ENCODE results near the gene USP48. TPM values are rescaled to one million over a fixed set of nuclear protein-coding genes. Genes with fewer than 3 reads are reported as not detected.
A peak's percentile ranks its signal among the peaks of the same experiment; 100 is the strongest.

USP48 gene
- total RNA-seq, 2 donors from 2014 or later, result 72.8 to 130 TPM

DNA sequence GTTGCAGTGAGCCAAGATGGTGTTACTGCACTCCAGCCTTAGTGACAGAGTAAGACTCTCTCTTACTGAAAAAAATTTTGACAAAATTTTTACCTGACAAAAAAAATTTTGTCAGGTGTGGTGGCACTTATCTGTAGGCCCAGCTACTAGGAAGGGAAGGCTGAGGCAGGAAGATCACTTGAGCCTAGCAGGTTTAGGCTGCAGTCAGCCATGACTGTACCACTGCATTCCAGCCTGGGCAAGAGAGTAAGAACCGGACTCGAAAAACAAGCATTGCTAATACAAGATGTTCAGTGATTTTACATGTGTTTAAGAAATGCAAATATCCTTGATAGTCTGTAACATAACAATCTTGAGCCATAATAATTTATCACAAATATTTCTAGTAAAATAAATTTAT lies 46.9 kb downstream of the USP48 start:
- Mint-ChIP-seq H3K9me3 (no peaks in the 10 kb centered on the region), H3K27me3 (no peaks in the 10 kb centered on the region), H3K27ac (no peak overlapping the region), H3K4me1 (ENCODE audit: low read depth in 2 of 2) (peaks cover 6 to 8% of the 10 kb centered on the region in 2 donors), H3K4me3 (no peak overlapping the region), H3K36me3 (no peaks in the 10 kb centered on the region)
- ATAC-seq (no peak), DNase-seq (ENCODE audit: low spot score) (no peak)

DNA sequence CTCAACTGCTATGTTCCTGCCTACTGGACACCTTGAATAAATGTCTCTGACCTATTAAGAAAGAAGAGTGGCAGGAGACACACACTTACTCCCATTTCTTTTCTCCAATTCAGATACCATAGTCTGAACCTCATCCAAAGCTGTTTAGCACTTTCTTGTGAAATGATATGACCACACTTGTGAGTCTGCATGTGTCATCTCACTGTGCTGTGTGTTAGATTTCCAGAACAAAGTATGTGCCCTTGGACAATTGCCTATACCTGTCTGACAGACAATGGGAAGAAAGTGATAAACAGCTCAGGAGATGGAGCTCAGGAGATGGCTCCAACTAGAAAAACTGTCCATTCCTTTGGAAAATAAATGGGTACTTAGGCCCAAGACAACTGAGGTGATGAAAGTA lies 48.4 kb downstream of the USP48 start:
- Mint-ChIP-seq H3K27me3 (no peaks in the 10 kb centered on the region), H3K27ac (no peak overlapping the region), H3K4me3 (no peak overlapping the region), H3K36me3 (no peaks in the 10 kb centered on the region), H3K9me3 (no peaks in the 10 kb centered on the region), H3K4me1 (ENCODE audit: low read depth in 2 of 2) (peaks cover 0 to 4% of the 10 kb centered on the region in 2 donors)
- no peak for ATAC-seq
- DNase-seq (ENCODE audit: low spot score), result no peak

DNA sequence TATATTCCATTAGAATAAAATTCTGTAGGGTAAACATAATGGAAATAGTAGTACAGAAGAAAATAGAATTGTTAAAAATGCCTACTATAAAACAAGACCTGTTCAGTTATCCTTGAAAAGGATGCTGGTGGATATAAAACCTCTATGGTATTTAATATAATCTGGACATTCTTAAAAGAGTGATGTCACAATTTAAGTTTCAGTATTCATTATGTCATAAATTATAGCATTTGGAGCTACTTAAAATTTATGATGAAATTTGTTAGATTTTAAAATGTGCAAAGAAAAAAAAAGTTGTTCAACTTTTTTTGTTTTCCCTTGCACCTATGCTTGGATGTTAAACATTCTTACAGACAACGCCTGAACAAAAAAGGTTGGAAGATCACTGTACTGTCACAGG lies 50.3 kb downstream of the USP48 start:
- Mint-ChIP-seq H3K4me3 (no peak overlapping the region), H3K27ac (no peak overlapping the region), H3K27me3 (no peaks in the 10 kb centered on the region), H3K4me1 (ENCODE audit: low read depth in 2 of 2) (peaks cover 0 to 3% of the 10 kb centered on the region in 2 donors), H3K36me3 (peaks cover 7% of the 10 kb centered on the region), H3K9me3 (no peaks in the 10 kb centered on the region)
- no peak for DNase-seq (ENCODE audit: low spot score)
- no peak for ATAC-seq

DNA sequence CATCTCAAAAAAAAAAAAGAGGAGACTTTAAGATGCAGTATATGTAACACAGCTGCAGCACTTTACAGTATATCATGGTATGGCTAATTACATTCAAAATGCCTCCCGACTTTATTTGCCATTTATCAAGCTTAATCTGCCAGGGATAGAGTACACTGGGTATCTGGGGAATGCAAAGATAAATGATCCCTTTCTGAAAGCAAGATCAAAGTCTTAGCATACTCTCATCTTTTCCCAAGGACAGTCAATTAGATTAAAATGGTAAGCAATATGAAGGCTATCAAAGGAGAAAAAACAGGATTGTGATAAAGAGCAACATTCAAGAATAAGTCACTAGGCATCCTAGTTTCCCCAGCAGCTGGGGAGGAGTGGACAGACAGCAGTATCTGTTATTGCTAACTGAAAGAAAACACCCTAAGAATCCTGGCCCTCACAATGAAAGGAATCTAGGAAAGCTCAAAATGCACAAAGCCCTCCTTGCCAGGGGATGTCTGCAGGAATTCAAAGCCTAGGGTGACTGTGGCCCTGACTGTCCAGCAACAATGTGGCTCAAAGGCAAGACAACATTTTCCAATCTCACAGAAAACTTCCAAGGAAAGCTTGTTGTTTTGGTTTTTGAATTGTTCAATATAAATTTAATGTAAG lies 57.1 kb downstream of the USP48 start:
- no peak for DNase-seq (ENCODE audit: low spot score)
- H3K27ac Mint-ChIP-seq, result no peak overlapping the region
- H3K36me3 Mint-ChIP-seq, result peaks cover 15% of the 10 kb centered on the region
- H3K27me3 Mint-ChIP-seq, result no peaks in the 10 kb centered on the region
- peaks cover 2 to 7% of the 10 kb centered on the region in 2 donors for H3K4me1 Mint-ChIP-seq (ENCODE audit: low read depth in 2 of 2)
- ATAC-seq, result no peak
- no peak overlapping the region for H3K4me3 Mint-ChIP-seq
- no peaks in the 10 kb centered on the region for H3K9me3 Mint-ChIP-seq

DNA sequence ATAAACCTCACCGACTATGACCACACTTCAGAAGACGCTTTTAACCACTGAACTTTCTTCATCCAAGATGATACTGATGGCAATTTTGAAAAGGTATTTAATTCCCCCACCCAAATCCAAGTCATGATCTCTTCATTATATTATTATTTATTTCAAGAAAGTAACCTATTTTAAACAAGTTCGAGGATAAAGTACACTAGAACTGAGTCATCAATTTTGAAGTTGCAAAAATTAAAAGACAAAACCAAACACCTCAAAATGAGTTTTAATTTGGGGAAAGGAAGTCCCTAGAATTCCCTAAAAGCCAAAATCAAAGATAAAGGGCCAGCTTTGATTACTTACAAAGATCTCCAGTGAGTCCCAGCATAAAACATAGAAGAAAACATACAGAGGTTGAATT lies 58.4 kb downstream of the USP48 start:
- no peak for ATAC-seq
- H3K27ac Mint-ChIP-seq, result no peak overlapping the region

DNA sequence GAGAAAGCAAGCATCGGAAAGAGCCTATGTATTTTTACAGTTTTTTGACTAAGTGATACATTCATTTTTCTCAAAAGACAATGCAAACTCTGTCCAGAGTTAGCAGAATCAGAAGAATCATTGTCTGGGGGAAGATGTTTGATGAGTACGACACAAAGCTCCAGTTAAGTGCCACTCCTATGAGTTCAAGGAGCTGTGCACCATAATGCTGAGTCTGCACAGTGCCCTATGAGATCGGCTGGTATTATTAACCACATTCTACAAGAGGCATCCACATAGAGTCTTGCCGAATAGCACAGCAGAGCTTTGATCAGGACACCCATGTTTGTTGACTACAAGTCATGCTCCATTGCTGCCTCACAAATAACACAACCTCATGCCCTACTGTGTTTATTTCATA lies 58.9 kb downstream of the USP48 start:
- Mint-ChIP-seq H3K36me3 (peaks cover 15% of the 10 kb centered on the region), H3K27ac (no peak overlapping the region), H3K27me3 (no peaks in the 10 kb centered on the region), H3K9me3 (no peaks in the 10 kb centered on the region), H3K4me3 (no peak overlapping the region), H3K4me1 (ENCODE audit: low read depth in 2 of 2) (peaks cover 2 to 7% of the 10 kb centered on the region in 2 donors)
- ATAC-seq (no peak), DNase-seq (ENCODE audit: low spot score) (no peak)

More for the DNA sequence above, 58.4 kb downstream of the USP48 start:
- Mint-ChIP-seq H3K27me3 (no peaks in the 10 kb centered on the region), H3K9me3 (no peaks in the 10 kb centered on the region), H3K4me3 (no peak overlapping the region), H3K36me3 (peaks cover 15% of the 10 kb centered on the region), H3K4me1 (ENCODE audit: low read depth in 2 of 2) (peaks cover 2 to 7% of the 10 kb centered on the region in 2 donors)
- DNase-seq (ENCODE audit: low spot score), result no peak

DNA sequence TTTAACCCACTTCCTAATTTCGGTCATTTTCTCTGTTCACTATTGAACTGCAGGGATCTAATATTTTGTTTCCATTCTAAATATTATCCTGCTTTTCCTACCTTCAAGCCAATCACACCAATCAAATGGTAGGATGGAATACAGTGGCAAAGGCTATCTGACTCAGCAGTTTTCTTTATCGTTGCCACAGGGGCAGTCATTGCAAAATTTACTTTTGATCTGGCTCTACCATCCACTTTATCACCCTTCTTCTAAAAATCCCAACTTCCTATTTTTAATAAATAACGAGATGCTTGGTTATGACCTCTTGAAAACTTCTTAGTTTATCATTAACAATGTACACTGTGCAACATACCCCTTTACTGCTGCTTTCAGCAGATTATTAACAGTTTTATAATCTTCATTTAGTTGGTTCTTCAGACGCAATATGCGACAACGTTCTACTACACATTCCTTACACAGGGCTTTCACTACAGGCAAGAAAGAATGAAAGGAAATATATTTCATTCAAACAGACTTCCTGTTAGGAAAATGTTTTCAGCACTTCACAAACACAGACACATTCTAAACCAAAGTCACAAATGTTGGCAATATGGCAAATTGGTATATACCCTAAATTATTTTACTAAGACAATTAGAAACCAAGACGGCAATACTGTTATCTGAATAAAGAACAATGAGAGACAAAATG lies 61.5 kb downstream of the USP48 start:
- H3K27ac Mint-ChIP-seq, result peak overlapping the region; percentile 11 to 32
- no peak for ATAC-seq
- H3K27me3 Mint-ChIP-seq, result no peaks in the 10 kb centered on the region
- peaks cover 14% of the 10 kb centered on the region for H3K36me3 Mint-ChIP-seq
- no peak overlapping the region for H3K4me3 Mint-ChIP-seq
- no peak for DNase-seq (ENCODE audit: low spot score)
- H3K4me1 Mint-ChIP-seq (ENCODE audit: low read depth in 2 of 2), result peaks cover 2 to 7% of the 10 kb centered on the region in 2 donors
- no peaks in the 10 kb centered on the region for H3K9me3 Mint-ChIP-seq

DNA sequence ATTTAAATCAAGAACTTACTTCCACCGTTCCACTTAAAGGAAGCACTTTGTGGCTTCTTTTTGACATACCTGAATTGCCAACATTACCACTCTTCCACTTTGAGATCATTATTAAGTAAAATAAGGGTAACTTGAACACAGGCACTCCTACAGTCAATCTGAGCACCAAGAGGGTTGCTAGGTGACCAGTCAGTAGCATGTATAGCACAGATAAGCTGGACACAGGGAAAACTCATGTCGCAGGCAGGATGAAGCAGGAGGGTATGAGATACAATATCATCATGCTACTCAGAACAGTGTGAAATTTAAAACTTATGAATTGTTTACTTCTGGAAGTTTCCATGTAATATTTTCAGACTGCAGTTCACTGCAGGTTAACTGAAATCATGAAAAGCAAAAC lies 66.8 kb downstream of the USP48 start:
- ATAC-seq, result no peak
- DNase-seq (ENCODE audit: low spot score), result no peak
- H3K27ac Mint-ChIP-seq, result peak overlapping the region; percentile 20 to 29

DNA sequence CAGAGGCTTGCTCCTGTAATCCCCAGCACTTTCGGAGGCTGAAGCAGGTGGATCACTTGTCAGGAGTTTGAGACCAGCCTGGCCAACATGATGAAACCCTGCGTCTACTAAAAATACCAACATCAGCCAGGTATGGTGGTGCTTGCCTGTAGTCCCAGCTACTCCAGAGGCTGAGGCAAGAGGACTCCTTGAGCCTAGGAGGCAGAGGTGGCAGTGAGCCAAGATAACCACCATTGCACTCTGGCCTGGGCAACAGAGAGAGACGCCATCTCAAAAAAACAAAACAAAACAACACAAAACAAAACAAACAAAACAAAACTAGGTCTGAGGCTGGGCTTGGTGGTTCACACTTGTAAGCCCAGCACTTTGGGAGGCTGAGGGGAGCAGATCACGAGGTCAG lies 75.1 kb downstream of the USP48 start:
- no peak for ATAC-seq

More for the DNA sequence above, 66.8 kb downstream of the USP48 start:
- H3K9me3 Mint-ChIP-seq, result no peaks in the 10 kb centered on the region
- no peaks in the 10 kb centered on the region for H3K27me3 Mint-ChIP-seq
- peaks cover 26% of the 10 kb centered on the region for H3K36me3 Mint-ChIP-seq
- peaks cover 0 to 5% of the 10 kb centered on the region in 2 donors for H3K4me1 Mint-ChIP-seq (ENCODE audit: low read depth in 2 of 2)
- H3K4me3 Mint-ChIP-seq, result no peak overlapping the region

DNA sequence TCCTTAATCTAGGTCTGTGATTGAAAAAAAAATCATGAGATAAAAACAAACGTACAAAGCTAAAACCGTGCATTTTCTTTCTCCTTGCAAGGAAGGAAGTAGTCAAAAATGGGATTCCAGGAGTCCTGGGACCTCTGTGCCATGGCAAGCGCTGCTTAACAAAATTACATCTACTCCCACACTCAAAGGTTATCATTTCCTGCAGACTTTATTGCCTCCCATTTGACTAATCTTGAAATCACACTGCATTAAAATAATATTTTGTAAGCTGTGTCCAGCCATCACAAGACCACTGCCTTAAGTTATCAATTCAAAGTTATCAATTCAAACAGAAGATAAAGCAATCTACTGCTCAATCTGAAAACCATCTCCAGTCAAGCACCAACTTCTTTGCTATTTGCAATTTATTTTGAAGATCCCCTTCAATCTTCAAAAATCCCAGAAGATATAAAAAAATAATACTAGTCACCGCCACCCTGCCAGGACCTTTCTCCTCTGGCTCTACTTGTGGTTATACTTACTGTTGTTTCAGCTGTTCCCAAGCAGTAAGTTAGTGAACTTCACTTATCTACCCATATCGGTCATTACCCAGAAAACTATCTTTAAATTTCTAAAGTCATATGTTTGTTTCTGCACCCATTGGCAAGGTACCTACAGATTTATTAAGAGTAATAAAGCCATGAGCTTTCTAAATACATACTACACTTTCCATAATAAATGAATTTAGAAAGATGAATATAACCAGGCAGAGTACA lies 75.7 kb downstream of the USP48 start:
- Mint-ChIP-seq H3K36me3 (peaks cover 17% of the 10 kb centered on the region), H3K27me3 (no peaks in the 10 kb centered on the region), H3K4me1 (ENCODE audit: low read depth in 2 of 2) (peaks cover 3 to 4% of the 10 kb centered on the region in 2 donors), H3K9me3 (no peaks in the 10 kb centered on the region), H3K27ac (no peak overlapping the region), H3K4me3 (no peak overlapping the region)
- DNase-seq (ENCODE audit: low spot score) (no peak), ATAC-seq (no peak)

More for the DNA sequence above, 75.1 kb downstream of the USP48 start:
- no peak for DNase-seq (ENCODE audit: low spot score)
- no peak overlapping the region for H3K4me3 Mint-ChIP-seq
- H3K36me3 Mint-ChIP-seq, result peaks cover 14% of the 10 kb centered on the region
- peaks cover 3 to 4% of the 10 kb centered on the region in 2 donors for H3K4me1 Mint-ChIP-seq (ENCODE audit: low read depth in 2 of 2)
- no peaks in the 10 kb centered on the region for H3K27me3 Mint-ChIP-seq
- H3K27ac Mint-ChIP-seq, result no peak overlapping the region
- no peaks in the 10 kb centered on the region for H3K9me3 Mint-ChIP-seq

DNA sequence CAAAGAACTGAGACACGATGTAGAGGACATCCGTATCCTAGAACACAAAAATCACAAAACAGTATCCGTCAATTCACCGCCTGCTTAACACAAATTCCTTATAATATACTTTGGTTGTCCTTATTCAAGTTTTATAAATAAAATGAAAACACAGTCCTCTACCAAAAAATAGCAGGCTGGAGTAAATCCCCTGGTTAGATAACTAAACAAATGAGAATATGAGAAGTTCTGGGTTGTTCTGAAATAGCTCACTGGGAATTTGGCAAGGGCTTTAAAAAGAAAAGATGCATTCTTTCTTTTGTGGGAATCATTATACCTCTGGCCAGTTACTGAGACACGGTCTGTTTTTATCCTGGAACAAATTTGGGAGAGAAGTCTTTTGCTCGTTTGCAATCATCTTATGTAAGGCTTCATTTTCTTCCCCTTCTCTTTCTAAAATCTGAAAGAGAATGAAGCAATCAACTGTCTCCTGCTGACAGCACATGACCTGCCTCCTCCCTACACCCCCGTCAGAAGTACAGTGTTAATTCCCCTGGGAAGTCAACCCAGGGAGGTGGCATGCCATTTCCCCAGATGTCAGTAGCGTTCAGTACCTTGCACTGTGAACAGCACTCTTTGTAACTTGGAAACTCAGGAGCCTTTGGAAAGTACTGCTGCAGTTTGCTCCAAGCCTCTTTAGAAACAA lies 76.7 kb downstream of the USP48 start:
- H3K27ac Mint-ChIP-seq, result no peak overlapping the region
- peaks cover 23% of the 10 kb centered on the region for H3K36me3 Mint-ChIP-seq
- no peak overlapping the region for H3K4me3 Mint-ChIP-seq
- ATAC-seq (no peak), DNase-seq (ENCODE audit: low spot score) (no peak)
- peaks cover 3 to 4% of the 10 kb centered on the region in 2 donors for H3K4me1 Mint-ChIP-seq (ENCODE audit: low read depth in 2 of 2)
- no peaks in the 10 kb centered on the region for H3K27me3 Mint-ChIP-seq
- H3K9me3 Mint-ChIP-seq, result no peaks in the 10 kb centered on the region

DNA sequence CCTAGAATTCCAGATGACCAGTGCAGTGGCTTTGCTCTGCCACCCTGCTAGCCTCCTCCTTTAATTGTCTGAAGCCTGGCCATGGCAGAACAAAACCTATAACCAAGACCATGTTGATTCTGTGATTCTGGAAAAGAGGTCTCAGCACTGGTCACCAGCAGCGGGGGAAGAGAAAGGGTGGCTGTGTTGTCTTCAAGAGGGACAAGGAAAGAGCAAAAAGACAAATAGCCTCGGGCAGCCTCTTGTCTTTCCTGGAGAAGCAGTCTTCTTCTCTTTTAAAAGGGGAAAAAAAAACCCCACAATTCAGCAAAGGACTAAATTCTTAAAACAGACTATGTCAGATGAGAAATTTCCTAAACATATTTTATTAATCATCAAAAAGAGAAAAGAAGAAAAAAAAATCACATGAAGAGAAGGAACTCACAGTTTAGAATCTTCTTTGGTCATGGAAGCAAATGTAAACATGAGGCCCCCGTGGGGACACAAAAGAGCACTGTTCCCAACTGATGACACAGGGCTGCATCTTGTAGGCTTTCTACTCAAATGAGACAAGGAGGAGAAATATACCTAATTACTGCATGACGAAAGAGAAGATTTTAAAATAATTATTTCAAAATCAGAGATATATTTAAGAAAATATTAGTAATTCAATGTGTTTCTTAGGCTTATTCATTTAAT lies 77.5 kb downstream of the USP48 start:
- Mint-ChIP-seq H3K27me3 (no peaks in the 10 kb centered on the region), H3K27ac (no peak overlapping the region), H3K36me3 (peaks cover 23% of the 10 kb centered on the region), H3K4me1 (ENCODE audit: low read depth in 2 of 2) (peaks cover 3 to 4% of the 10 kb centered on the region in 2 donors), H3K9me3 (no peaks in the 10 kb centered on the region), H3K4me3 (no peak overlapping the region)
- DNase-seq (ENCODE audit: low spot score) (no peak), ATAC-seq (no peak)

DNA sequence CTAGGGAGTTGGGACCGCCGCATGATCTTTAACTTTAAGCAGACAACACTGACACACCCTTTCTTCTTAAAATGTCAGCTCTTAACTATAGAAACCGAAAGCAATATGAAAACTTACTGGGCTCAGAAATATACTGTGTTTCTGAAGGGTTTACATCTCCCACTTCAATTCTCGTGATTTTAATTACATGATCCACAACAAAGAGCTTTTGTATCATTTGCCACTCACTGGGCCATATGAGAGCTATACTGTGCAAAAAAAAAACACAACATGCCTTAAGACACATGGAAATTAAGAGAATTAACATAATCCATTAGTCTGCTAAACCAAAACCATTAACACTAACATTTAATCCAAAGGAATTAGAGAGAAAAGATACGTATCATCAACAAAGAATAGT lies 78.8 kb downstream of the USP48 start:
- H3K36me3 Mint-ChIP-seq, result peaks cover 27% of the 10 kb centered on the region
- no peaks in the 10 kb centered on the region for H3K9me3 Mint-ChIP-seq
- ATAC-seq (no peak), DNase-seq (ENCODE audit: low spot score) (no peak)
- H3K4me3 Mint-ChIP-seq, result no peak overlapping the region
- peaks cover 3 to 4% of the 10 kb centered on the region in 2 donors for H3K4me1 Mint-ChIP-seq (ENCODE audit: low read depth in 2 of 2)
- H3K27me3 Mint-ChIP-seq, result no peaks in the 10 kb centered on the region
- H3K27ac Mint-ChIP-seq, result no peak overlapping the region

Measured in natural killer cell treated with Interleukin-12 subunit alpha and Interleukin-12 subunit beta and Interleukin-15 and Interleukin-18, amount 100 ng/mL, for 72 hours (primary cell).